GM18861 (cell line): ENCODE measurements around the gene SHROOM3.

Experiments
- ATAC-seq: cut with Tn5 transposase; IDR thresholded peaks from one replicate; pipeline ENCODE4 v1.9.1; 2021; ENCODE audit not compliant: unreplicated experiment

Gene SHROOM3

GRCh38 chr4:76738086-76738931, 303.3 kb downstream of the SHROOM3 start:
- peak; percentile 56 for ATAC-seq

GRCh38 chr4:76740192-76740591, 305.2 kb downstream of the SHROOM3 start:
- ATAC-seq, result no peak

GRCh38 chr4:76740866-76741662, 306.0 kb downstream of the SHROOM3 start:
- no peak for ATAC-seq

- ATAC-seq, result no peak
Observed at GRCh38 chr4:76741663-76742020, 306.6 kb downstream of the SHROOM3 start.

GRCh38 chr4:76744241-76744921, 309.4 kb downstream of the SHROOM3 start:
- ATAC-seq, result no peak

- ATAC-seq, result no peak
Observed at GRCh38 chr4:76745240-76745639, 310.2 kb downstream of the SHROOM3 start.

- ATAC-seq, result no peak
Observed at GRCh38 chr4:76747563-76747962, 312.5 kb downstream of the SHROOM3 start.

GRCh38 chr4:76748649-76749048, 313.6 kb downstream of the SHROOM3 start:
- no peak for ATAC-seq

- no peak for ATAC-seq
Observed at GRCh38 chr4:76749355-76749754, 314.3 kb downstream of the SHROOM3 start.

- ATAC-seq, result no peak
Observed at GRCh38 chr4:76750716-76751115, 315.7 kb downstream of the SHROOM3 start.

- no peak for ATAC-seq
Observed at GRCh38 chr4:76751612-76752343, 316.7 kb downstream of the SHROOM3 start.

GRCh38 chr4:76752861-76753501, 318.0 kb downstream of the SHROOM3 start:
- ATAC-seq, result no peak

- no peak for ATAC-seq
Observed at GRCh38 chr4:76753814-76754213, 318.8 kb downstream of the SHROOM3 start.

- no peak for ATAC-seq
Observed at GRCh38 chr4:76754439-76754838, 319.4 kb downstream of the SHROOM3 start.

- ATAC-seq, result no peak
Observed at GRCh38 chr4:76755756-76756155, 320.7 kb downstream of the SHROOM3 start.

GRCh38 chr4:76756416-76756815, 321.4 kb downstream of the SHROOM3 start:
- no peak for ATAC-seq

GRCh38 chr4:76757418-76757939, 322.4 kb downstream of the SHROOM3 start:
- no peak for ATAC-seq

- no peak for ATAC-seq
Observed at GRCh38 chr4:76758290-76758882, 323.4 kb downstream of the SHROOM3 start.

- ATAC-seq, result no peak
Observed at GRCh38 chr4:76758996-76759395, 324.0 kb downstream of the SHROOM3 start.

GRCh38 chr4:76760193-76760592, 325.2 kb downstream of the SHROOM3 start:
- ATAC-seq, result no peak
